HS-5 (cell line): Measurements from ENCODE around the gene HPS3.
"Not testable (repeated sequence)": the region's sequence is repeated elsewhere in the genome, so short reads cannot be mapped to it uniquely, and the experiment has no call there.

Experiments used
- DNase-seq: peaks from one replicate; pipeline ENCODE4 v3.0.0-alpha.2; 2012; ENCODE audit warnings: low read depth

HPS3 gene

GRCh38 chr3:149129326-149130205 lies at the start of gene HPS3:
HPS3 (plus strand) TSS chr3:149129638; CDS start chr3:149129724, 86 bp downstream.
- peak; percentile 58 for DNase-seq

GRCh38 chr3:149080011-149080698 lies 49.3 kb upstream of the HPS3 start:
- no peak for DNase-seq

GRCh38 chr3:149080699-149081091 lies 48.7 kb upstream of the HPS3 start:
- DNase-seq = peak; percentile 38

GRCh38 chr3:149081772-149082171 lies 47.7 kb upstream of the HPS3 start:
- DNase-seq = no peak

- DNase-seq = peak; percentile 19
Measured at GRCh38 chr3:149085828-149086231, 43.6 kb upstream of the HPS3 start.

GRCh38 chr3:149086232-149086988 lies 43.0 kb upstream of the HPS3 start, which contains the start of gene HLTF:
HLTF (minus strand) TSS chr3:149086533; CDS start chr3:149086336, 197 bp downstream.
- peak; percentile 95 for DNase-seq

GRCh38 chr3:149087208-149087607 lies 42.2 kb upstream of the HPS3 start:
- DNase-seq = no peak

GRCh38 chr3:149089395-149089794 lies 40.0 kb upstream of the HPS3 start:
- no peak for DNase-seq

- DNase-seq = no peak
Measured at GRCh38 chr3:149090461-149090860, 39.0 kb upstream of the HPS3 start.

GRCh38 chr3:149090907-149091306 lies 38.5 kb upstream of the HPS3 start:
- no peak for DNase-seq

- DNase-seq = no peak
Measured at GRCh38 chr3:149091983-149092382, 37.5 kb upstream of the HPS3 start.

- no peak for DNase-seq
Measured at GRCh38 chr3:149095487-149095886, 34.0 kb upstream of the HPS3 start.

GRCh38 chr3:149097987-149098386 lies 31.5 kb upstream of the HPS3 start:
- DNase-seq = not testable (repeated sequence)

GRCh38 chr3:149101154-149101553 lies 28.3 kb upstream of the HPS3 start:
- DNase-seq = no peak

GRCh38 chr3:149101641-149102040 lies 27.8 kb upstream of the HPS3 start:
- DNase-seq = no peak

GRCh38 chr3:149104484-149104883 lies 25.0 kb upstream of the HPS3 start:
- no peak for DNase-seq

GRCh38 chr3:149114458-149114857 lies 15.0 kb upstream of the HPS3 start:
- DNase-seq = no peak

- DNase-seq = no peak
Measured at GRCh38 chr3:149115114-149115513, 14.3 kb upstream of the HPS3 start.

- DNase-seq = no peak
Measured at GRCh38 chr3:149118724-149119123, 10.7 kb upstream of the HPS3 start.

- DNase-seq = no peak
Measured at GRCh38 chr3:149119466-149119865, 10.0 kb upstream of the HPS3 start.

GRCh38 chr3:149120051-149120972 lies 9.1 kb upstream of the HPS3 start:
- DNase-seq = peak; percentile 55
